B cell (primary cell): Measurements from ENCODE around the gene FRMD8. TPM values are rescaled to one million over a fixed set of nuclear protein-coding genes. Genes with fewer than 3 reads are reported as not detected.

Experiments
- ATAC-seq: fragments of 200-7000 bp; cut with Tn5 transposase; one replicate; pipeline ENCODE4 v1.10.0; 2021; ENCODE audit warnings: low read depth, mild to moderate bottlenecking, moderate number of reproducible peaks, moderate library complexity
- CTCF ChIA-PET: fragments of 350-600 bp; sonication (Branson Sonifier 250); formaldehyde crosslinking; loops from one replicate; lab custom pipeline; 2021; ENCODE audit warnings: antibody characterized with exemption, inconsistent platforms; lab: Charles Lee
- POLR2A ChIA-PET: fragments of 350-600 bp; sonication (Branson Sonifier 250); formaldehyde crosslinking; loops from one replicate; lab custom pipeline; 2021; ENCODE audit warnings: antibody characterized with exemption; lab: Charles Lee
- DNase-seq: peaks from one replicate; pipeline ENCODE4 v3.0.0; 2013
- H2AFZ ChIP-seq: 2 replicates; pipeline ENCODE4 v1.6.1; 2012; ENCODE audit warnings: mild to moderate bottlenecking, low read depth, low read length; ENCODE audit not compliant: insufficient read depth, poor library complexity, severe bottlenecking
- H3K27ac ChIP-seq, 2 donors: 1 replicate in 1 of 2; 2 replicates in 1 of 2; pipeline ENCODE4 v1.5.1; 2012 to 2013; ENCODE audit warnings: low read length in 2 of 2, mild to moderate bottlenecking in 2 of 2, moderate library complexity in 1 of 2
- H3K27me3 ChIP-seq, 4 experiments: fragments of 200-600 bp in 1 of 4; sonication (generic) in 1 of 4; replicated peaks in 1 of 4; 1 replicate in 2 of 4; 2 replicates in 2 of 4; pipeline versions ENCODE4 v1.6.1 to v1.7.0; 2013 to 2016; ENCODE audit warnings: low read length in 3 of 4, mild to moderate bottlenecking in 2 of 4, mixed read lengths in 1 of 4, moderate library complexity in 1 of 4; ENCODE audit not compliant: insufficient read depth in 4 of 4, control insufficient read depth in 3 of 4; ENCODE audit errors: control extremely low read depth in 1 of 4
- H3K36me3 ChIP-seq, 2 experiments: replicated peaks in 1 of 2; 1 replicate in 1 of 2; 2 replicates in 1 of 2; pipeline versions ENCODE4 v1.6.1 to v1.7.1; 2013; ENCODE audit warnings: low read length in 1 of 2; ENCODE audit not compliant: insufficient read depth in 2 of 2, control insufficient read depth in 1 of 2; ENCODE audit errors: control extremely low read depth in 1 of 2, extremely low read depth in 1 of 2
- H3K4me1 ChIP-seq, 2 donors: fragments of 200-600 bp in 1 of 2; sonication (generic) in 1 of 2; 1 replicate in 1 of 2; 2 replicates in 1 of 2; pipeline versions ENCODE4 v1.5.1 to v1.6.1; 2013 to 2017; ENCODE audit warnings: low read length in 2 of 2; ENCODE audit not compliant: control insufficient read depth in 2 of 2, insufficient read depth in 2 of 2
- H3K4me2 ChIP-seq: replicated peaks from 2 replicates; pipeline ENCODE3; 2012; ENCODE audit warnings: mild to moderate bottlenecking, low read depth, low read length; ENCODE audit not compliant: poor library complexity, severe bottlenecking
- H3K4me3 ChIP-seq, 5 experiments: fragments of 200-600 bp in 1 of 5; sonication (generic) in 1 of 5; 1 replicate in 3 of 5; 2 replicates in 2 of 5; pipeline versions ENCODE4 v1.5.1 to v1.7.0; 2011 to 2016; ENCODE audit warnings: low read length in 4 of 5, mild to moderate bottlenecking in 4 of 5, low read depth in 2 of 5, control low read depth in 1 of 5, moderate library complexity in 1 of 5; ENCODE audit not compliant: insufficient read depth in 1 of 5; ENCODE audit errors: control extremely low read depth in 1 of 5, extremely low read depth in 1 of 5
- H3K79me2 ChIP-seq: fragments of 200-600 bp; sonication (generic); one replicate; pipeline ENCODE4 v1.6.0; 2016; ENCODE audit warnings: low read length; ENCODE audit not compliant: control insufficient read depth, insufficient read depth
- H3K9ac ChIP-seq: fragments of 200-600 bp; sonication (generic); 2 replicates; pipeline ENCODE4 v1.6.1; 2017; ENCODE audit warnings: mild to moderate bottlenecking, low read length, moderate library complexity
- H3K9me3 ChIP-seq, 3 donors: one replicate each; pipeline versions ENCODE4 v1.6.1 to v1.7.1; 2013; ENCODE audit warnings: low read length in 2 of 3; ENCODE audit not compliant: control insufficient read depth in 2 of 3, insufficient read depth in 1 of 3; ENCODE audit errors: control extremely low read depth in 1 of 3
- H4K20me1 ChIP-seq: 2 replicates; pipeline ENCODE4 v1.6.0; 2012; ENCODE audit warnings: mild to moderate bottlenecking, low read length; ENCODE audit not compliant: insufficient read depth, control insufficient read depth, poor library complexity, severe bottlenecking
- H3K27ac Mint-ChIP-seq: one replicate; pipeline ENCODE4 v1.8.0; 2021; ENCODE audit warnings: mixed read lengths
- H3K27me3 Mint-ChIP-seq: one replicate; pipeline ENCODE4 v1.8.0; 2021; ENCODE audit warnings: mixed read lengths
- H3K4me1 Mint-ChIP-seq: one replicate; pipeline ENCODE4 v1.8.0; 2021; ENCODE audit warnings: mixed read lengths
- H3K4me3 Mint-ChIP-seq: one replicate; pipeline ENCODE4 v1.8.0; 2021; ENCODE audit warnings: mixed read lengths
- H3K9me3 Mint-ChIP-seq: one replicate; pipeline ENCODE4 v1.8.0; 2022; ENCODE audit warnings: mixed read lengths; ENCODE audit not compliant: insufficient read depth
- CTCF ChIP-seq: fragments of 200-600 bp; IDR thresholded peaks from one replicate; pipeline ENCODE4 v1.8.0; 2022; ENCODE audit warnings: antibody characterized with exemption, mild to moderate bottlenecking
- EZH2 ChIP-seq: IDR thresholded peaks from 2 replicates; pipeline ENCODE4 v1.6.1; 2012; ENCODE audit warnings: borderline replicate concordance, low read depth, mild to moderate bottlenecking, moderate library complexity, low read length; ENCODE audit not compliant: insufficient read depth, poor library complexity, severe bottlenecking
- WGBS: methylation state at CpG from one replicate; pipeline ENCODE4 v1.1.5; 2013; ENCODE audit warnings: missing lambda C conversion rate; ENCODE audit not compliant: insufficient coverage; 5-methylcytosine and 5-hydroxymethylcytosine counted together
- intact Hi-C: fragments of 100-400 bp; cut with micrococcal nuclease; formaldehyde crosslinking; loops from one replicate; pipeline ENCODE4 v1.10.0; 2022
- polyA plus RNA-seq: library from polyadenylated mRNA; depleted of rRNA; stranded (reverse); fragments of >200 nt; gene quantifications from 2 replicates; pipeline ENCODE4 v1.2.3, GENCODE V29; 2012
- total RNA-seq, 2 donors: library from RNA; stranded (reverse); fragments of 120-200 nt in 1 of 2; gene quantifications; 1 replicate in 1 of 2; 2 replicates in 1 of 2; pipeline versions ENCODE4 v1.2.3 to v1.2.4, GENCODE V29; 2013 to 2022

The FRMD8 gene
- total and polyA plus RNA-seq, 2 donors (not counting 1 experiment from before 2014, with no cell fraction given) = 44.3 to 73.6 TPM

DNA sequence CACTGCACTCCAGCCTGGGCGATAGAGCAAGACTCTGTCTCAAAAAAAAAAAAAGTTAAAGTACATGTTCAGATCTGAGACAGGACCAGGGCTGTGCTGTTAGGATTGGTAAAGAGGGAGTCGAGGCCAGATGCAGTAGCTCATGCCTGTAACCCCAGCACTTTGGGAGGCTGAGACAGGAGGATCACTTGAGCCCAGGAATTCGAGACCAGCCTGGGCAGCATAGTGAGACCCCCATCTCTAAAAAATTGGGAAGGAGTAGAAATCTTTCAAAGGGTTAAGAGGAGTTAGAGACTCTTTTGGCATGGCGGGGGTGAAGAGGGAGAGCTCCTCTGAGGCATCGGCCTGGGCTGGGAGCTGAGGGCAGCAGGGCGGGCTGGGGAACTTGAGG is 15.8 kb upstream of the FRMD8 start:
- ATAC-seq = no peak
- POLR2A ChIA-PET = interaction anchor here (0.7 kb wide), 1 partner anchor 632 kb away, joined by 3 read pairs; no protein-coding TSS in a partner anchor
- intact Hi-C loops = no loop called here

More for the DNA sequence above, 15.8 kb upstream of the FRMD8 start:
- Histone ChIP-seq H3K27ac (no peak overlapping the region), H3K27me3 (no peaks in the 10 kb centered on the region), H3K9me3 (no peaks in the 10 kb centered on the region), H4K20me1 (no peaks in the 10 kb centered on the region), H3K79me2 (peaks cover 23% of the 10 kb centered on the region), H3K4me2 (no peak overlapping the region), H2AFZ (no peak overlapping the region), H3K4me3 (no peak overlapping the region), H3K36me3 (peaks cover 0 to 2% of the 10 kb centered on the region in 2 experiments), H3K9ac (no peak overlapping the region), H3K4me1 (peaks cover 0 to 8% of the 10 kb centered on the region in 2 donors)
- CTCF ChIA-PET = interaction anchor here (0.6 to 7.4 kb wide), 5 partner anchors 8 to 138 kb away, joined by 3 to 82 read pairs (median 3); no protein-coding TSS in a partner anchor
- peak overlapping the region; percentile 26 for H3K27ac Mint-ChIP-seq
- H3K27me3 Mint-ChIP-seq = no peaks in the 10 kb centered on the region
- peaks cover 3% of the 10 kb centered on the region for H3K4me1 Mint-ChIP-seq
- TF ChIP-seq EZH2 (no peak), CTCF (no peak)
- 90% methylated on average over 5 of the region's 6 CpGs for WGBS
- no peaks in the 10 kb centered on the region for H3K9me3 Mint-ChIP-seq
- DNase-seq = no peak
- H3K4me3 Mint-ChIP-seq = no peak overlapping the region
